ENCODE data around the gene EXOC3L1.

The EXOC3L1 gene

DNA sequence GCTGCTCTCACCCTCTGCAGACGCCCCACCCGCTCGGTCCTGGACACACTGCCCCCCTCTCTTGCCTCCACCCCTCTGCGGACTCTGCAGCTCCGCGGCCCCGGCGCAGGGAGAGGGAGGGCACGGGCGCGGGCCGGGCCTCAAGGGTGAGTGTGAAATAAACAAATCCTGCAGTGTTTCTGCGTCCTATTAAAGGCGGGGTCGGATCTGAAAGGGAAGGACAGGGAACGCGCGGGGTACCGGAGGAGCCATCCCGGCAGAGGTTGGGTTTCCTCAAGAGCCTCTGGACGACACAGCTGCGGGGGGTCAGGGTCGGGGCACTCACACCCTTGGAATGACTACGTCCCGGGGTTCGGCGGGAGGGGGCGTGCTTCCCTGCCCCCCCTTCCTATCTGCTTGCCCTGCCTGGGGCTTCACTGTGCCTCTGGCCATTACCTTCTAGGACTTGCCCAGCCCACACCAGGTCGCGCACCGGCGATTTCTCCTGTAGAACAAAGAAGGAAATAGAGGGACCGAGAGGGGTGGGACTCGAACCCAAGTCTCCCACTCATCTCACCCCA is 25.9 kb downstream of the EXOC3L1 start:
- DNase-seq (ENCODE audit: low read depth), result no peak

DNA sequence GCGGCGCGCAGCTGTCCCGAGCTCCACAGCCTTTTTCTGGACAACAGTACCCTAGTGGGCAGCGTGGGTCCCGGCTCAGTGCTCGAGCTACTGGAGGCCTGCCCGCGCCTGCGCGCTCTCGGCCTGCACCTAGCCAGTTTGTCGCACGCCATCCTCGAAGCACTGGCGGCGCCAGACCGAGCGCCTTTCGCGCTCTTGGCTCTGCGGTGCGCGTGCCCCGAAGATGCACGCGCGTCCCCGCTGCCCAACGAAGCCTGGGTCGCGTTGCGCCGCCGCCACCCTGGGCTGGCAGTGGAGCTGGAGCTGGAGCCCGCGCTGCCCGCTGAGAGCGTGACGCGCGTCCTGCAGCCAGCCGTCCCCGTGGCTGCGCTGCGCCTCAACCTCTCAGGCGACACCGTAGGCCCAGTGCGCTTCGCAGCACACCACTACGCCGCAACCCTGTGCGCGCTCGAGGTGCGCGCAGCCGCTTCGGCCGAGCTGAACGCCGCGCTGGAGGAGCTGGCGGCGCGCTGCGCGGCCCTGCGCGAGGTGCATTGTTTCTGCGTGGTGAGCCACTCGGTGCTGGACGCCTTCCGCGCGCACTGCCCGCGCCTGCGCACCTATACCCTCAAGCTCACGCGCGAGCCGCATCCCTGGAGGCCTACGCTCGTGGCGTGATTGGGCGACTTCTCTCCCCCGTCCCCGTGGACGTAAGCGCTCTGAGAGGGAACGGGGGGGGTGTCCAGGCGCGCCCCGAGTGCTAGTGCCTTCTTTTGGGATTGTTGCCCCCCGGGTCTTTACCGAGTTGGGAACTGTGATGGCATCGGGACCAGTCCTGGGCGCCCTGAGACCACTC is 26.6 kb downstream of the EXOC3L1 start:
- DNase-seq (ENCODE audit: low read depth), result no peak

DNA sequence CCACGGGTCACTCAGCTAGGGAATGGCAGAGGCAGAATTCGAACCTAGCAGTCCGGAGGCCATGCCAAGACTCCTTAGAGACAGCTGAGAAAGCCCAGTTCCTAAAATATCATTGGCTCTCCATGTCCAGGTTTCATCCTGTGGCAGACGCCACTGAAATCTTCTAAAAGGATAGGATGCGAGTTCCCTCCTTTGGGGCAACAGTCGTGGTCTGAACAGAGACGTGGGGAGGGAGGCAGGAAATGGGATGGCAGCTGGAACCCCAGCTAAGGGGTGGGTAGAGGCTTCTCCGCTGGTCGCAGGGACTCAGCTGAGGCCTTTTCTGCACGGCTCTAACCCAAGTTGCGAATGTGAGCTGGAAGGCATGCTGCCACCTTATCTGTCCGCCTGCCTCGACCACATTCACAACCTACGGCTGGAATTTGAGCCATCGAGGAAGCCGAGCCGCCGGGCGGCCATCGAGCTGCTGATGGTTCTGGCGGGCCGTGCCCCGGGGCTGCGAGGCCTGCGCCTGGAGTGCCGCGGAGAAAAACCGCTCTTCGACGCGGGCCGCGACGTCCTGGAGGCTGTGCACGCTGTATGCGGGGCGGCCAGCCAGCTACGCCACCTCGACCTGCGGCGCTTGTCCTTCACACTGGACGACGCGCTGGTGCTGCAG is 27.3 kb downstream of the EXOC3L1 start:
- DNase-seq (ENCODE audit: low read depth), result no peak

DNA sequence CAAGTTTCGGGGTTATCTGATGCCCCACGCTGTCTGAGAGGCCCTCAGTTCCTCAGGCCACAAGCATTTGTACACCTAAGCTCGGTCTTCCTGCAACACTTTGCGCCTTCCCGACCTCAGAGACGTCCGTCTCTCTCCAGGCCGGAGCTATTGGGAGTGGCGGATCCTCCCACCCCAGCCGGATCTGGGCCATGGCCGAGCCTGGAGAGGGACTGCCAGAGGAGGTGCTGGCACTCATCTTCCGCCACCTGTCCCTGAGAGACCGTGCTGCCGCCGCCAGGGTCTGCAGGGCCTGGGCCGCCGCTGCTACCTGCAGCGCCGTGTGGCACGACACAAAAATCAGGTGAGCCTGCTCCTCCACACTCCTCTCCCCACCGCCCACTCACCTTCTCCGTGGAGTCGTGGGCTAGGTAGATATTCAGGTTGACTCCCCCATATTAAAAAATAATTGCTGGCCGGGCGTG is 28.3 kb downstream of the EXOC3L1 start:
- no peak for DNase-seq (ENCODE audit: low read depth)

DNA sequence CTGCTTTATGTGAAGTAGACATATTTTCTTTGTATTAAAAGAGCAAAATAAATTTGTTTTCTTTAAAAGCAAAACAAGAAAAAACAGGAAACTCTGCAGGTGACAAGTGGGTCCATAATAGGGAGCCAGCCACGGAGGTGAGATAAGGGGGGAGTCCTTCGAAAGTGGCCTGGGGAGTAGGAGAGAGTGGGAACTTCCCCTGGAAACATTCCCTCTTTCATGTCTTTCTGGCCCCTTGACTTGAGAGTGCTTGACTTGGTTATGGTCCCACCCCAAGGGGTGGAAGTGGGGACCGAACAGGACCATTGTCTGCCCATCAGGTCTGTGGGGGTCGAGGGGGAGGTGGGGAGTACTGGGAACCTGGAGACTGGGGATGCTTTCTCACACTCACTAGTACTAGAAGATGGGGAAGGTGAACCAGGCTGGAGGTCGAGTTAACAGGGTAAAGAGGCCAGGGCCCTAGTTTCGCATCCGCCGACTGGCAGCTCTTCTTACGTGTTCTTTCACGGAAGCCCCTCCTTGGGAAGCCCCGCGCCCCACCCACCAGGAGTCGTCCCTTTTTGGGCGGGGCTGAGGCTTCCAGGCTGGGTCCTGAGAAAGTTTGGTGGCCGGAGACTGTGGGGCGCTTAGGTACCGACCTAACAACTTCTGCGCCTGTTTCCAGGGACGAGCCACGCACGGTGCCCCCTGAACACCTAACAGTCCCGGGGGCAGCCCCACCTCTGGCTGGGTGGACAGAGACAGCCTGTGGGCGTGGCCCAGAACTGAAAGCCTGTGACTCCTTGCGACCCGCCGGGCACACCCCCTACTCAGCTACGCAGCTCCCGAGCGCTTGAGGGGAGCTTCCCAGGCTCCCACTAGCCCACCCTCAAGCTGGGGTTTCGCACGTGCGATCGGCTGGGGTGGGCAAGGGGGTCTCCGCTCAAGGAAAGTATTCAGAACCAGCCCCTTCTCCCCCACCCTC is 31.0 kb downstream of the EXOC3L1 start:
- DNase-seq (ENCODE audit: low read depth), result no peak

DNA sequence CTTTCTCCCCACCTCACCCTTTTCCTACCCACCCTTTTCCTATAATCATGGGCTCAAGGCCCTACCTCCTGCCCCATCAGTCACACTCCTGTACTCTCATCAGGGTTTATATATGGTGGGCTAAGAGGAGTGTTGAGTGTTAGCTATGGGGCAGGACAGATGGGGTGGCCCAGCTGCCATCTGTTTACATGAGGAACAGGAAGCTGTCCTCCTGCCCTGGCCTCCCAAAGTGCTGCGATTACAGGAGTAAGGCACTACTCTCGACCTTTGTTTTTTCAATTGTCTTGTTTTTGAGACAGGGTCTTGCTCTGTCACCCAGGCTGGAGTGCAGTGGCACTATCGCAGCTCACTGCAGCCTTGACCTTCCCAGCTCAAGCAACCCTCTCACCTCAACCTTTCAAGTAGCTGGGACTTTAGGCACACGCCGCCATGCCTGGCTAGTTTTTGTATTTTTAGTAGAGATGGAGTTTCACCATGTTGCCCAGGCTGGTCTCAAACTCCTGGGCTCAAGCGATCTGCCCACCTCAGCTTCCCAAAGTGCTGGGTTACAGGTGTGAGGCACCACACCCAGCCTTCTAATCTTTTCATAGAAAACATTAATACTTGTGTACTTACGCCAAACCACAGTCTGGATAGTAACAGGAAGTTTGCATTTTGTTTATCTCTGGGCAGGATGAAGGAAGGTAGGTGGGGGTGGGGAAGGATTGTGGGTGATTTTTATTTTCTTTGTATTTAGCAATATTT is 31.9 kb downstream of the EXOC3L1 start:
- DNase-seq (ENCODE audit: low read depth), result no peak

DNA sequence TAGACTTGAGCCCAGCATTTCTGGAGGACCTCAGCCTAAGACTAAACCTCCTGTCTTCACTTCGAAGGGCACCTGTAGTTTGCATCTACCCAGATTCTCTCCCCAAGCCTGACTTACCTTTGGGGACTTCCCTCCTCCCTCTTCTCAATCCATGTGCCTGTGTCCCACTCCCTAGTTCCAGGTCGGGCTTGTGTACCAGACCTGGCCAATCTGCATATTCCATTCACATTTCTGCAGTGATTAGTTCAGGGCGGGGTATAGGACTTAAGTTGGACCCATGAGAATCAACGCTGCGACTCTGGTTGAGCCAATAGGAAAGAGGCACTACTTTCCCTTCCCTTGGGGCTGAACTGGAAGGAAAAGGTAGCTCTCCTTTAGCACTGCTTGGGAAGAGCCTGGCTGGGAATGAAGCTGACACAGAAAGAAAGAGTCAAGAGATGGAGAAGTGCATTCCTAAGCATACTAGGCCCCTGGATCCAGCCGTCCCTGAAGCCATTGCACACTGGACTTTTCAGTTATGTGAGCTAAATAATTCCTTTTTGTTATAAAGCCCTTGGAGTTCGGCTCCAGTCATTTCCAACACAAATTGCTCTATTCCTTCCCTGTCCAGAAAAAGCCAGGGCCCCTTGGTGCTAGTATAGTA is 32.7 kb downstream of the EXOC3L1 start:
- DNase-seq (ENCODE audit: low read depth), result no peak

DNA sequence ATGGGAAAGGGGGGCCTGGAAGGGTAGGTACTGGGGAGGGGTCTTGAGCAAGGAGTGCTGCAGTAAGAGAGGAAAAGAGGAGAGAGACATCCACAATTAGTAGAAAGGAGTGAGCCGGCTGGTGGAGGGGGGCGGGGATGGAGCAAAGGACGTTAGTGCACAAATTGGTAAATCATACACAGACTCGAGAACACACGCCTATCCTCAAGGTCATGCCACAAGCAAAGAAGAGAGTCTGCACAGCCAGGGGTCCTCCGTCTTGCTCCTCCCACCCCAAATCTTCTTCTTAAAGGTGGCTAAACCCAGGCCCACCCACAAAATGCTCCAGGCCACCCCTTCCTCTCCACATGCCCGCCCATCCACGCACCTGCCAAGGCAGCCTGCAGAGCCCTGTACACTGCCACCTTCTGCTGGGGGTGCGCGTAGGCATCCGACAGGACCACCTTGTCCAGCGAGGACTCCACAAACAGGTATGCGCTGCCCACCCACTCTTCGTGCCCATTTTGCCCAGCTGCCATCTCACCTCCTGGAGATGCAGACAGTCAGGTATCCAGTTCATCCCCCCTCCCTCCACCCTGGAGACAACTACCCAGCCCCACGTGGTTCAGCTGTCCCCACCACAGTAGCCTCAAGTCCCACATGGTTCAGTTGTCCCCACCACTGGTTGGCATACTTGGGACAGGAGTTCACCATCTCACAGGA is 33.6 kb downstream of the EXOC3L1 start:
- DNase-seq (ENCODE audit: low read depth), result no peak

DNA sequence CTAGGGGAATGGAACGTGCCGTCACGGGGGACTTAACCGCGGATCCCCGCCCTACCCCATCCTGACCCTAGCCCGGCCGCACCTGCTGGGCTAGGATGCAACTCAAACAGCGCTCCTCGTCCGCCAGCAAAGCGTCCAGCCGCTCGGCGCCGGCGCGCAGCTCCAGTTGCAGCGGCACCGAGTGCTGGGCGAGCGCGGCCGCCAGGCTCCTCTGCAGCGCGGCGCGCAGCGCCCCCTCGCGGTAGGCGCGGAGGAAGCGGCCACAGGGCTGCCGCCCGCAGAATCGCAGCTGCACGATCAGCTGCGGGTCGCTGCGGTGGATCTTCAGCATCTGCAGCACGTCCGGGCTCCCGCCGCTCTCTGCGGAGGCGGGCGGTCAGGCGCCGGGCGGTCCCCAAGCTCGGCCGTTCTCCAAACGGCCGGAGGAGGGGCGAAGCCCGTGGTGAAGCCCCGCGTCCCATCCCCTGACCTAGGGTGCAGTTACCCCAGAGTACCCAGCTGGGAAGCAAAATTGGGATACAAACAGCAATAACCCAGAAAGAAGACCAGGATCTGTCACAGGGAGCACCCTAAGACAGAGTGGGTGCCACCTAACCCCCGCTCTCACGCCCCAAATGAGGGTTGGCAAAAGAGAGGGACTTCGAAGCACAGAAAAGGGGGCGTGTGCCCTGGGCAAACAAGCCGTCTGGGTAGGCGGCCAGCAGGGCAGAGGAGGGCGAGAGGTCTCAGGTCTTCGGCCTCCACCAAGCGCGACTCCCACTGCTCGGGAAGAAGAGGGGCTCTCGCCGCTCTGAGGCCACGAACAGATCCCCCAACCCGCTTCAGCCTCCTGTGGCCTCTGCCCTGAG is 34.4 kb downstream of the EXOC3L1 start:
- DNase-seq (ENCODE audit: low read depth), result no peak

DNA sequence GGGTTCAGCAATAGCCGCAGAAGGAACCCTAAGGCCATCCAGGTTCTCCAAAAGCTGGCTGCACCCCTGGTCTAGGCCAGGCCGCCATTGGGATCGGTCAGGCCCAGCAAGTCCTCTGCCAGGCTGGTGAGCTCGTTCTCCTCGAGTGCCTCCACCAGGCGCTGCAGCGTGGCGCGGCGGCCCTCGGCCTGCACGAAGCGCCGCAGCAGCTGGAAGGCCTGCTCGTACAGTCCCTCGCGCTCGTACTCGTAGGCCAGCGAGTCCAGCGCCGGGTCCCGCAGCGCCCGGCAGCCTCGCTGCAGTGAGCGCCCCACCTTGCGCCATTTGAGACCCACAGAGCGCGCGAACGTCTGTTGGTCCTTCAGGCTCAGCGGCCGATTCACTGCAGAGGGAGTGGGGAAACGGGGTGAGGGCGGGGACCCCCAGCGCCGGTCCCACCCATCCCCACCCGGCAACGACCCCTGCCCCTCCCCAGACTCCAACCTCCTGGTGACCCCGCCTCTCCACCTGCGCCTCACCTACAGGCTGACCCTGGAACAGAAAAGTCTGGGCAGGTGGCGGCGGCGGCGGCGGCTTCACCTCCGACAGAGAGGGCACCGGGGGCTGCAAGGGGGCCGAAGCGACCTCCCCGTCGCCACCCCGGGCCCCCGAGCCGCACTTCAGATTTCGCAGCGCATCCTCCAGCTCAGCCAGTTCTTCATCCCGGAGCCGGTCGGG is 35.2 kb downstream of the EXOC3L1 start:
- no peak for DNase-seq (ENCODE audit: low read depth)

DNA sequence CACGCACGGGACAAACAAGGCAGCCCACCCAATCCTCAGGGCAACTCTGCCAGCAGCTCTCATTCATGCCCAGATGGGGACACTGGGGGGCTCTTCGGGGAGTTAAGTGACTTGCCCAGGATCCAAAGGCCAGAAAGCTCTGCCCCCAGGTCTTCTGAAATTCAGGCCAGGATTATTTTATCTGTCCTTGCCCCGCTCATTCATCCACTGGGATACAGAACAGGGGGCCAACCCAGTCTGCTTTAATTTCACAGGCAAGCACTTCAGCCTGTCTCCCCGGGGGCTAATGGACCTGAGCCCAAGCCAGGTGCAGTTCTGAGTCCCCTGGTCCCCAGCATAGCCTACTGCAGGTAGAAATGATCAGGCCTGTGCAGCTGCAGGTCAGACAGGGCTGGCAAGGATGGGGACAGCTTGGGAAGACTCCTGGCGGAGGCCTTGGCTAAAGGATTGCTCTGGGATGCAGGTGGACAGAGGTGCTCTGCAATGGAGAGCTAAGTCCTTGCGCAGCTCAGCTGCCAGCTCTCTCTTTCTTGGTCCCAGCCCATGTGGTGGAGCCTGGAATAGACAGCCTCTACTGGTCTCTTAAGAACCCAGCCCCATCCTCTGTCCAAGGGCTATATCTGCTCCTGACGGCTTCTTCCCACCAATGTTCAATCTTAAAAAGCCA is 38.4 kb downstream of the EXOC3L1 start:
- DNase-seq (ENCODE audit: low read depth), result no peak

DNA sequence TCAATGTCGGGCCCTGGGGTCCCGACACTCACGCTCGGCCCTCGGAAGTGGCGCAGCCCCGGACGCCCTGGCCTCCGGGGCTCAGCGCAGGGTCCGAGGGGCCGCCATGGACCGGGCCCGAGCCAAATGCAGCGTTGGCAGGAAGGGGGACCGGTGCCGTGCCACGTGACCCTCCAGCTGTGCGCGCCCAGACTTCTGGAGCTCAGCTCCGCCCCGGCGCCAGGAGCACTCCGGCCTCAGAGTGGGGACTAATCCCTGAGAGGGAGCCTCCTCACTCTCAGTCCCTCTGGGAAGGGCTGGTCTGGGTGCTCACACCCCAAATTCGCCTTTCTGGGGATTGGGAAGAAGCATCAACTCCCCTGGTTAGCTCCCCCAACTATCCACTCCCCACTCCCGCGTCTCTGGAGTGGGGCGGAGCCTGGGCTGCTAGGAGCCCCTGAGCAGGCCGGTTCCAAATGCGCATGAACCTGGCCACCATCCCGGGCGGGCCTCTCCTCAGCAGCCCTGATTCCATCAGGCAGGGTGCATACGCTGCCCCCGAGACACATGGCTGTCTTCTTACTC is 39.0 kb downstream of the EXOC3L1 start, which contains the start of gene B3GNT9:
TSS of gene B3GNT9 (minus strand) at position 166 of the 564 bp plus-strand sequence. CDS start 513 bp downstream, outside the sequence.
- no peak for DNase-seq (ENCODE audit: low read depth)

DNA sequence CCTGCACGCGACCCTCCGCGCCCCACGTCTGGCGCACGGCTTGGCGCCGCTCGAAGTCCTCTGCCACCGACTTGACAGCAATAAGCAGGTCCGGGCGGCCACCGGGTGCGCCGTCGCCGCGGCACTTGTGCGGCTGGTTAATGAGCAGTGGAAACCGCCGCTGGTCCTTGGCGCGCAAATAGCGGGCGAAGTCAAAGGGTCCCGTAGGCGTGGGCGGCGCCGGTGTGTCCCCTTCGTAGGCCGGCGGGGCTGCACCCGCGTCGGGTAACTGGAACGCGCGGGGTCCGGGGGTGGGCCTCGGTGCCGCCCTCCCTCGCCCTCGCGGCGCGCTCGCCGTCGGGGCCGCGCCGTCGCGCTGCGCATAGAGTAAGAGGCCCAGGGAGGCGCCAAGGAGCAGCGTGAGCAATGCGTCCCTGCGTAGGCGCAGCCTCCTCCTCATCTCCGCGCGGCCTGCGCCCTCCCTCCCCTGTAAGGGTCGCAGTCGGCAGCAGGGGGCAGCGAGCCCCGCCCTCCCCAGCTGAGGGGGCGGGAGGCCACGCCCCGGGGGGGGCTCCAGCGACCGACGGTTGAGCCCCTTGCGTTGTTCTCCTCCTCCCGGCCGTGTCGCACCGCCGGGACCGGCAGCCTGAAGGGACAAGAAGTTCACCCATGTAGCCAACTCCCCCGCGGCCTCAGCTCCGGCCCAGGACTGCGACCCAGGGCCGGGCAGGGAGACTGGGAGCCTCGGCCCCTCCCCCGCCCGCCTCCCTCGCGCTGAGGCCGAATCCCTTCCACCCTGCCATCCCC is 39.7 kb downstream of the EXOC3L1 start:
- no peak for DNase-seq (ENCODE audit: low read depth)

DNA sequence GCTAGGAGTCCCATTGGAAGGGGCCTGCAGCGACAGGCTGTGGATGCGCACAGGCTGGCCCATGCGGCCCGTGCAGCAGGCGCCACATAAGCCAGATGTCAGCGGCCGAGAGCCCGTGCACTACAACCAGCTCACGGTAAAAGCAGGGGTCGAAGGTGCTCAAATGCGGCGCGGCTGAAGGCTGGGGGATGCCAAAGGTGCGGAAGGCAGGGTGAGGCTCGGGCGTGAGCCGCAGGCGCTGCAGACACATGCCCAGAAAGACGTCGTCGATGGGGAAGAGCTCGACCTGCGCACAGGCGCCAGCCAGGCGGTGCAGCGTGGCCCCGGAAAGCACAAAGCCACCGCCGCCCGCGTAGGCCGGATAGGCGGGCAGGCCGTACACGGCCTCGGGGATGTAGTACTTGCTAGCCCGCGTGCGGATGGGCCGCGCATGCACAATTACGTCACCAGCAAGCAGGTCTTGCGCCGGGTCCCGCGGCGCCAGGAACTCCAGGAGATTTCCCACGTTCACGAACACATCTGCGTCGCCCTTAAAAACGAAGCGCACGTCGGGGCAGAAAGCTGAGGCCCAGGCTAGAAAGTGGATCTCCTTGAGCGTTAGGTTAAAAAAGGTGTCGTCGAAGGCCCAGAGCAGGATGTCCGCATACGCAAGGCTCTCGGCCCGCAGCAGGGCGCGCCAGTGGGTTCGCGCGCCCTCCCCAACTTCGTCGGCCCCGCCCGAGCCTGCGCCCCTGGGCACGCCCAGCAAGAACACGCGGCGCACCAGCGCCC is 40.5 kb downstream of the EXOC3L1 start:
- no peak for DNase-seq (ENCODE audit: low read depth)

DNA sequence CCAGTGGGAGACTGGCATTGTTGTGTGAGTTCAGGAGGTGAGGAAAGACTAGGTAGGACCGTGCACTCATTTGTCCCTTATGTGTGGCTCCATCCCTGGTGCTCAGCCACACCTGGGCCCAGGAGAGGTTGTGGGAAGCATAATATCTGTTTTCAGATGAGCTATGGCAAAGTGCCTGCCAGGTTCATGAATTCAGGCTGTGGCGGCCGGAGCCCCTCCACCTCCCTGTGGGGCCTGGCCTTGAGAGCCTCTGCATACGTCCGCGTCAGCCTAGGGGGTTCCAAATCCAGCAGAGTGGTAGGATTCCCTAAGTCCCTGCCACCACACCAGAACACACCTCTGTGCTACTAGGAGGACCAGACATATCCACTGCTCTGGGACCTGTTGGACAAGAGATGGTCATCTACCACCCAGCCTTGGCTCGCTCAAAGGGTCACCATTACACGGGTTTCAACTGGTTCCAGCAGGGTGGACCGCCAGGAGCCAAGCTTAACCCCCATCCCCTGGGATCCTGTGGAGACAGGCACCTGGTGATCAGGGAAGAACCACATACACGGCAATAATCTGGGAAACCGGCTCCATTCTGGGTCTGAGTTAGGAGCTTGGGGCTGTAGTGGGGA is 41.2 kb downstream of the EXOC3L1 start:
- DNase-seq (ENCODE audit: low read depth), result no peak

All from HS-27A (cell line).